ENCODE data around the gene NDUFV2.
"Not testable (repeated sequence)": the region's sequence is repeated elsewhere in the genome, so short reads cannot be mapped to it uniquely, and the experiment has no call there.

Gene NDUFV2

GRCh38 chr18:9102508-9103375 is at the start of gene NDUFV2:
Gene NDUFV2, plus strand, starts transcription at chr18:9102699. Its CDS starts 45 bp downstream, at chr18:9102744.
- FAIRE-seq, result no peak

- no peak for FAIRE-seq
Measured at GRCh38 chr18:9053814-9054213, 48.7 kb upstream of the NDUFV2 start.

- FAIRE-seq, result peak; percentile 97
Measured at GRCh38 chr18:9055185-9055584, 47.3 kb upstream of the NDUFV2 start.

- no peak for FAIRE-seq
Measured at GRCh38 chr18:9055626-9056025, 46.9 kb upstream of the NDUFV2 start.

GRCh38 chr18:9057646-9058045 is 44.9 kb upstream of the NDUFV2 start:
- FAIRE-seq, result no peak

GRCh38 chr18:9058406-9058805 is 44.1 kb upstream of the NDUFV2 start:
- no peak for FAIRE-seq

- no peak for FAIRE-seq
Measured at GRCh38 chr18:9062418-9062751, 40.1 kb upstream of the NDUFV2 start.

- no peak for FAIRE-seq
Measured at GRCh38 chr18:9065864-9066263, 36.6 kb upstream of the NDUFV2 start.

DNA sequence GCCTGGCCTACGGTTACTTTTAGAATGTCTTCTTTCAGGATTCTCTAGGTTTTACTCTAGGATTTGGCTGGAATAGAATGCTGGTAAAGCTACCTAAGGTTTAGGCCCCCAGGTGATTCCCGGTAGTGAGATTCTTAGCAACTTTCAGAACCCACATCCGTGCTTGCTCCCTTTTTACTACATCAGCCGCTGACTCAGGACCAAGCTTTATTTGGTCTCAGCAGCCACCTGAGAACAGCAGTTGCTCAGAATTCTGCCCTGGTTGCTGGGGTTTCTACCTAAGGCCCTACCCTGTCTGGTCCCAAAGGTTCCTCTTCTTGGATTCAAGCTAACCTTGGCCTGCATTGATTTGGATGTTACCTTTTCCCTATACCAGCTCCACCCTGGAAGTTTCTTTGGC is 36.1 kb upstream of the NDUFV2 start:
- FAIRE-seq, result no peak

DNA sequence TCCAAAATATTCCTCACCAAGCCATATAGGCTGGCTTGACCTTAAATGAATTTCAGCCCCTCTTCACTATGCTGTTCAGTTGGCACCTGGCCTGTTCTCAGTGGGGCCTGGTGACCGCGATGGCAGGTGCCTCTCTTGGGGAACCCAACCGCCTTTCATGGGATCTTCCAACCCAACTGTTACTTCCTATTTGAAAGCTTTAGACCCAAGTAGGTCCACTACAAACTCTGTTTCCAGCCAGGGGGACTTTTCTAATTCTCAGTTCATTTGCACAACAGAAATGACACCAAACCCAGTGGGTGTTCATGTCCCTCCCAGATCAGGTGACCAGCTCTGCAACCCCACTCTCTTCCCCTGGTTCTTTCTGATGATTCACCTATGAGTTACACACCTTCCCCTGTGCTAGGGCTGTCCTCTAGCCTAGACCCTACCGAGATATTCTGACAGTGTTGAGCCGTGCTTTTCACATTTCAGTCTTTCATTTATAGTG is 35.6 kb upstream of the NDUFV2 start:
- FAIRE-seq, result no peak

- FAIRE-seq, result no peak
Measured at GRCh38 chr18:9067823-9068222, 34.7 kb upstream of the NDUFV2 start.

- FAIRE-seq, result no peak
Measured at GRCh38 chr18:9068346-9068745, 34.2 kb upstream of the NDUFV2 start.

GRCh38 chr18:9069601-9070000 is 32.9 kb upstream of the NDUFV2 start:
- FAIRE-seq, result no peak

DNA sequence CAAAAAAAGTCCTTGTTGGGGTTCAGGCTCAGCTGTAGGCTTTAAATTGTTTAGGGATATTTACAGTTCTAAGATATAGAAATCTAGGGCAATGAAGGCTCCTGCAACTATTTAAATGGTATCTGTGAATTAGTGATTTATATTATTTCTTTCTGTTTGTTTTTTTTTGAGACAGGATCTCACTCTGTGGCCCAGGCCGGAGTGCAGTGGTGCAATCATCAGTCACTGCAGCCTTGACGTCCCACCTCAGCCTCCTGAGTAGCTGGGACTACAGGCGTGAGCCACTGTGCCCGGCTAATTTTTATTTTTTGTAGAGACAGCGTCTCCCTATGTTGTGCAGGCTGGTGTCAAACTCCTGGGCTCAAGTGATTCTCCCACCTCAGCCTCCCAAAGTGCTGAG is 32.3 kb upstream of the NDUFV2 start:
- no peak for FAIRE-seq

- FAIRE-seq, result no peak
Measured at GRCh38 chr18:9079818-9080528, 22.5 kb upstream of the NDUFV2 start.

DNA sequence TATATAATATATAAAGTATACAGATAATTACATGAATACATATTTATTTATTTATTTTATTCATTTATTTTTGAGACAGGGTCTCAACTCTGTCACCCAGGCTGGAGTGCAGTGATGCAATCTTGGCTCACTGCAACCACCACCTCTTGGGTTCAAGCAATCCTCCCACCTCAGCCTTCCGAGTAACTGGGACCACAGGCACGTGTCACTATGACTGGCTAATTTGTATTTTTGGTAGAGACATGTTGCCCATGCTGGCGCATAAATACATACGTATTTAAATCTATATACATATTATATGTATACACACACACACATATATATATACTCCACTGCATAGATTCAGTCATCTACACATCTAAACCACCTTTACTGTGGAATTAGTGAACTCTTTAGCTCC is 20.6 kb upstream of the NDUFV2 start:
- no peak for FAIRE-seq

DNA sequence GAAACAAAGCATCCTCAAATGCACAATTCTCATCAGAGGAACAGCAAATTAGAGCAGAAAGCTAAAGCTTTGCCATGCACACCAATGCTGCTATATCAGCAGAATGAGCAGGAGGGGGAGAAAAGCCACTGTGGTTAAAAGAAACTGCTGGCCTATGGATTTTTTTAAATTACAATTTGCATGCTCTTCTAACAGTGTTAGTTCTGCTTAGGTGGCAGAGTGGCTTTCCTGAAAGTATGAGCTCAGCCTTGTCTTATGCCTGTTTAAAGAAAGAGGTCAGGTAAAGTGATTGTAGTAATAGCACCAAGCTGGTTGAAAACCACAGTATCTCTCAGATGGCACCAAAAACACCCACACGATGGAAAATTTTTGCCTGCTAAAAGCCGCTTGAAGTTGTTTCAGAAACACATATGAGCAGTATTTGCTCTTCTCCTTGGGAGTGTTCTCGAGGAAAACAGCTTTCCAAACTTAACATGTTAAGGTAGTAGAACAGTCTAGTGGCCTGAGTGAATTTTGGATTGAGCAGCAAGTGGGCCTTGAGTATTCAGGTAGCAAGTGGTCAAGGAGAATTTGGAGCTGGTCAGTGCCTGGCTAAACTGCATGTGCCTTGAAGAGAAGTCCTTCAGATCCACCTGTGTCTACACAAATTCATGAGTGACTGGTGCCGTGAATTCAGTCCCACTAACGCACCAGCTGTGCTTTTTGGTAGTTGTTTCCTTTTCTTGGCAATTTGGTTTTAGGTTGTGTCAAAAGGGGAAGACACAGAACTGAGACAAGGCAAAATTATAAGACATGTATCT is 19.6 kb upstream of the NDUFV2 start:
- FAIRE-seq, result no peak

- no peak for FAIRE-seq
Measured at GRCh38 chr18:9086015-9086414, 16.5 kb upstream of the NDUFV2 start.

- no peak for FAIRE-seq
Measured at GRCh38 chr18:9086624-9087023, 15.9 kb upstream of the NDUFV2 start.

- FAIRE-seq, result no peak
Measured at GRCh38 chr18:9087144-9087543, 15.4 kb upstream of the NDUFV2 start.

- FAIRE-seq, result no peak
Measured at GRCh38 chr18:9088252-9088651, 14.2 kb upstream of the NDUFV2 start.

GRCh38 chr18:9088727-9089126 is 13.8 kb upstream of the NDUFV2 start:
- not testable (repeated sequence) for FAIRE-seq

DNA sequence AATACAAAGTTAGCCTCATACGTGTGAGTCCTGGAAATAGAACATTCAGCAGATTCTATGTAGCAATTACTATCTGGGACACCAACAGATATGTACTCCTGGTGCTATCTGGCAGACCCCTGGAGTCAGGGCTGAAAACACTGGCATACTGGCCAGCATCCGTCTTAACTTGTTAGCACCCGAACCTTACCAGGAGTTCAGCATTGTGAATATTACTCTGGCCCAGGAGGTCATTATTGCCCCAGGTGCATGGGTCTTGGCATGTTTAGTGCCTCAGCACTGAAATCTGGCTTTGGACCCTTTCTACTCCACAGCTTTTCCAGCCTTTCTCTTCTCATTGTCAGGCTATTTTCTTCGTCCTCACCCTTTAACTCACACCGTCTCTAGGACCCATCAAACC is 11.9 kb upstream of the NDUFV2 start:
- FAIRE-seq, result no peak
